HG03520 (cell line): ENCODE measurements around the gene DNMT3A.

Source experiments
- ATAC-seq: cut with Tn5 transposase; IDR thresholded peaks from one replicate; pipeline ENCODE4 v1.9.1; 2021; ENCODE audit warnings: mild to moderate bottlenecking, moderate library complexity; ENCODE audit not compliant: unreplicated experiment

Gene DNMT3A

DNA sequence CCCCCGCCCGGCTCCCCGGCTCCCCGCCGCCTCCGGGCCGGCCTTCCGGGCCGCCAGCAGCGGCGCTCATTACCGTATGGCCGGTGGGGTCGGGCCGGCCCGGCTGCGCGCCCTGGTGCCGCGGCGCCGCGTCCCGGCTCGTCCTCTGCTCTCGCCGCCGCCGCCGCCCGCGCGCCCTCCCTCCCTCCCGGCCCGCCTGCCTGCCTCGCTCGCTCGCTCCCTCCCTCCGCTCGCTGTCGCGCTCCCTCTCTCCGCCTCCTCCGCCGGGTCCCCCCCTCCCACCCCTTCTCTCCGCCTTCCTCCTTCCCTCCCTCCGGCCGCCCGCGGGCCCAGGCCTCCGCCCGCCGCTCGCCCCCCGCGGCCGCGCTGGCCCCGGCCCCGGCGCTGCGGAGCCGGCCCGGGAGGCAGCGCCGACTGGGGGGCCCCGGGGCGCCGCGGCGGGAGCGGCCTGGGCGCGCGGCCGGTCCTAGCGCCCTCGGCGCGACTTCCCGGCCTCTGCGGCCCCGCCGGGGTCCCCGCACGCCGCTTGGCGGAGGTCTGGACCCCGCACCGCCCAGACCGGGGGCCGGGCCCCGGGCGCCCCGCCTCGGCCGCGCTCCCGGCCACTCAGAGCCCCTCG is at the start of gene DNMT3A:
Gene DNMT3A, minus strand, starts transcription at position 173 of the 619 bp plus-strand sequence. CDS start 27,941 bp downstream, outside the sequence.
- ATAC-seq: peak; percentile 29

DNA sequence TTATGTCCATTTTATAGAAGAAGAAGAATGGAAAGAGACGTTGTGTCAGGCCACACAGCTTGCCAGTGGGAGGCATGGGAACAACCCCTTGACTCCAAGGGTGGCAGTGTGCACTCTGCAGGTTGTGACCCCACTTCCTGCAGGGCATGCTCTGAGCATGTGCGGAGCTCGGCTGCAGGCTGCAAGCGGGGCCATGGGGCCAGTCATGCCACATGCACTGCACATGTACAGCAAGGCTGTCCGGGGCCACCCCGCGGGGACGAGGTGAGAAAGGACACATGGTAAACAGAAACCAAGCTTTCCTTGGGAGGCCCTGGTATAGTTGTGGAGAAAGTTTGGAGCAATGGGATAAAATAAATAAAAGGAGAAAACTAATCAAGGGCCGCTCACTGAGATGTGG is 47.4 kb upstream of the DNMT3A start:
- no peak for ATAC-seq

DNA sequence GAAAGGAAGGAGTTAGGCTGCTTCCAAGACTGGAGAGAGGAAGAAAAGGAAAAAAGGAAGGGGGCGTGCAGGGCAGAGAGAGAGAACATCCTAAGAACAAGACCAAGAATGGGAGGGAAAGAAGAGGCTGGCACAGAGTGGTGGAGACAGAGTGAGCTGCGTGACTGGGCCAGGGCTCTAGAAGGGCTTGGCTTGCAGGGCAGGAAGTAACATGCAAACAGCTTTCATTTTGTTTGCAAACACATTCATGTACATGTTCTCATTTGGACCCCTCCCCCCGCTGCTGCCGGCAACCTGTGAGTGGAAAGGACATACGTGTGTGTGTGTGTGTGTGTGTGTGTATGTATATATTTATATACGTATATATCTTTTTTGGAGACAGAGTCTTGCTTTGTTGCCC is 46.8 kb upstream of the DNMT3A start:
- no peak for ATAC-seq

DNA sequence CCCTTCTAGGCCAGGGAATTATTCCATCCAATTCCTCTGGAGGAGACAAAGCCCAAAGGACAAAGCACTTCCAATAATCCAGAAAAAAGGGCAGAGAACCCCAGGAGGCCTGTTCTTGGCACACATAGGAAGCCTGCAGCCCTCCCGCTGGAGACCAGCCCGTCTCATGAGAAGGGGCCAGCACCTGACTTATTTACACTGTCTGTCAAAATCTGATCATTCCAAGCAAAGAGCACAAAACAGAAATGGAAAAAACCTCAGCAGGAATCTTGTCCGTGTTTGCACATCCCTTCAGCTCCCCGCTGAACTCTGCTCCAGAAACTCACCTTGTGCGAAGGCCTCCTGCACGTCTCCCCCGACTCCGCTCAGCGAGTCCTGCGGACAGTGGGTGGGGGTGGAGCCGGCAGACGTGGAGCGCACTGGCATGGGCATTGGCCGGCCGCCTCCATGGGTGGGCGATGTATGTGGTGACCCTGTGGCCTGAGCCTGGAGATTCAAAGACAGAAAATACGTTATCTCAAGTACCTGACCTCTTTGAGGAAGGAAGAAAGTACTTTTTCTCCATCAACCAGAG is 46.2 kb upstream of the DNMT3A start:
- ATAC-seq: no peak

DNA sequence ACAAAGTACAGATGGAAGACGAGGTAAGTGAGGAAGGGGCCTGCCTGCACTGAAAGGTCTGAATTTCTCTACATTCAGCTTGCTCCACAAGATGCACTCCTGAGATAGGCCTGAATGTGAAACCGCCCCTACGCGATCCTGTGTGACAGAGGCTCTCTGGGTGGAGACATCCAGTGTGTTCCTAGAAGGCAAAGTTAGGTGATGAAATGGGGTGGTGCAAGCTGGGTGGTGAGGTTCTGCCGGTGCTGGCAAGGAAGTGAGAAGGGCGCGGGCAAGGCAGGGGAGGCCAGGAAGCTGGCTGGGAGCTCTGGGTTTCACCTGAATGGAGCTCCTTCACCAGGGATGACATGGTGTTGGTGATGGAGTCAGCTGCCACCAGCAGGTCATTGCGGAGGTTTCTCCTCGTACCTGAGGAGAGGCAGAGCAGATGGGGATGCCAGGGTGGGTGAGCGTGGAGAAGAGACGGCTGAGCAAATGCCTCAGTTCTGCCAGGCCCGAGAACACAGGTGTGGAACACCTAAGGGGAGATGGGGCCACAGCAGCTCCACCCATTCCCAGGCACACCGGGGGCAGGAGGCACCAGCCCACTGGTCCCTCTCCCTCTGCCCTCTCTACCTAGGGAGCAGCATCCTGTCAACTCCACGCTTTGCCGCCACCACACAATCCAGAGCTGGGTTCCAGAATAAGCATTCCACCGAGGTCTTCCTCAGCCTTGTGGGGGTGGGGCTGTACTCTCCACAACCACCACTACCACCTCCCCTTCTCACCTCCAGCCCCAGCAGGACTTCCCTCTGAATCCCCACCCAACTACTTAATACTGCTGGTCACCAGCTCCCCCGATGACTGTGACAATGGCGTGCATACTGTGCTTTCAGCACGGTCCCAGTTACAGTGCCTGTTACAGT is 45.5 kb upstream of the DNMT3A start:
- ATAC-seq: no peak

DNA sequence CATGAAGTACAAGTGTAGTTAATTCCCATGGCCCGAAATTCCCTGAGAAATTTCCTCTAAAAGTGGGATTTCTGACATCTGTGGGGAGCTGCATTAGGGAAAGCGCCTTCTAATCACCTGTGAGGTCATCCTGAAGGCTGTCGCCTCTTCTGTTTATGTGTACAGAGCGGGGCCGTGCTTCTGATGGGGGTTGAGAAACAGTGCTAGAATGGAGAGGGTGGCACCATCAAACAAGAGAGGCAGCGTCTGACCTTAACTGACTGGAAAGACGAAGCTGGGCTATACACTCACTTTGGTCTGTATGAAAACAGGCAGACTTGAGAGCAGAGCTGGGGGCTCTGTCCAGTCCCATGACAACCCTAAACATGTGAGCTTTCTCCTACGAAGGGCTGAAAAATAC is 44.2 kb upstream of the DNMT3A start:
- no peak for ATAC-seq

DNA sequence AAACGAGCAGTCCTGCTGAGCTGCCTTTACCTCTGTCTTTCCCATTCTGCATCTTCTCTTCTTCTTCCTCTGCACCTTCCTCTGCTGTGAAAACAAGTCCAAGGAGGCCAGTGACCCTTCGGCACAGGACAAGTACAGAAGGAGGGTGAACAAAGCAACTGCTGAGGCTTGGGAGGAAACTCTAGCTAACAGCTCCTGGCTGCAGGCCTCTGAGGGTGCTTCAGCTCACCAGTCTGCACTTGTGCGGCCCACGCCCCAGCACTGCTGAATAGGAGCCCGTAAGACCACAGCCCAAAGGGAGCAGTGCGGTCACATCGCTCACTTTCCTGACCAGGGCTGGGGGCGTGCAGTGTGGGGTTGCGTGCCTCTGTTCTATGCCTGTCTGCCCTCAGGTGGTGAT is 42.1 kb upstream of the DNMT3A start:
- no peak for ATAC-seq

DNA sequence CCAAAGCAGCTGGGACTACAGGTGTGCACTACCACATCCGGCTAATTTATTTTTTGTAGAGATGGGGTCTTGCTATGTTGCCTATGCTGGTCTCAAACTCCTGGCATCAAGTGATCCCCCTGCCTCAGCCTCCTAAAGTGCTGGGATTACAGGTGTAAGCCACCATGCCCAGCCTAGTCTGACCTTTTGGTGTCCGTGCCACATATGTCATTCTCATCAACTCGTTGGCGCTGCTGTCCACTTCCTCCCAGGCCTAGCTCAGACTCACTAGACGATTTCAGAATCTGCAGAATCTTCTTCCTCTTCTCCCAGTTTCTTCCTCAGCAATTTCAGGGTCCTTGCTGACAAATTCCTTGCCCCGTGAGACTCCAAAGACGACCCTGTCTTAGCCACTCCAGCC is 39.8 kb upstream of the DNMT3A start:
- no peak for ATAC-seq

DNA sequence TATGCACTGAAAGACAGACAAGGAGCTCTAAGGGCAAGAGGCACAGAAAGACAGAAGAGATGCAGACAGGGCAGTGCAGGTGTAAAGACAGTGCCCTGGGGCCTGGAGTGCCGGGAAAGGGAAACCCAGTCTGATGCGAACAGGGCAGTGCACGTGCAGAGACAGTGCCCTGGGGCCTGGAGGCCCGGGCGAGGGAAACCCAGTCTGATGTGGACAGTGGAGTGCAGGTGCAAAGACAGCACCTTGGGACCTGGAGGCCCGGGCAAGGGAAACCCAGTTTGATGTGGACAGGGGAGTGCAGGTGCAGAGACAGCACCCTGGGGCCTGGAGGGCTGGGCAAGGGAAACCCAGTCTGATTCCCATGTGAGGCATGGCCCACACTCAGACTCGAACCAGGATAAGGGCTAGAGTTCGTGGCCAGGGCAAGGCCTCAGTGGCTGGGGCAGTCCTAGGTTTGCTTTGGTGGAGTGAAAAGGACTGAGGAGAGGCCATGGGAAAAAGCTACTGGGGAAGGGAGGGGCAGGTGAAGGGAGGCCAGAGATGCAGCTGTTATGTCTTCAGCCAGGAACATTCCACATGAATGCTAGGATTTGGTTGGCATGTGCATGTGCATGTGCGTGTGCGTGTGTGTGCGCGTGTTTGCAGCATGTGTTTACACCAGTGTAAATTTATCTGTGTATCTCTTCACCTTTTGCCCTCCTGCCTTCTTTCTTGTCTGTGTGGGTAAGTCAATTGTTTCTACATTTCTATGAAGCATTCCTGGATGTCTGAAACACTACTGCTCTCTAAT is 39.1 kb upstream of the DNMT3A start:
- ATAC-seq: no peak

DNA sequence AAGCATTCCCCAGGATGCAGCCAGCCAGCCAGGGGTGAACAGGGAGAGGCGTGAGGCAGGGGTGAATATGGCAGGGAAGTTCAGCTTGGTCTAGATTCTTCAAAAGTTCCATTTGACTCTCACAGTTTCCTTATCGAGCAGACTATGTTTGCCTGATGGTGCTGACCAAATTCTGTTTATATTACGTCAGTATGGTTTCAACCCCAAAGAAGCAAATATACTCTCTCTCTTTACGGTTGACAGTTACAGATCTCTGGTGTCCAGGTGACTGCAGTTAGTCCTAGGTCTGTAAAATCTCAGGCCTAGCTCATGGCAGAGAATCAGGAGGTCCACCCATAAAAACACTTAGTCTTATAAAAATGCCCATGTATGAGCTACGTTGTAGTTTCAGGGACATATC is 38.3 kb upstream of the DNMT3A start:
- ATAC-seq: no peak

DNA sequence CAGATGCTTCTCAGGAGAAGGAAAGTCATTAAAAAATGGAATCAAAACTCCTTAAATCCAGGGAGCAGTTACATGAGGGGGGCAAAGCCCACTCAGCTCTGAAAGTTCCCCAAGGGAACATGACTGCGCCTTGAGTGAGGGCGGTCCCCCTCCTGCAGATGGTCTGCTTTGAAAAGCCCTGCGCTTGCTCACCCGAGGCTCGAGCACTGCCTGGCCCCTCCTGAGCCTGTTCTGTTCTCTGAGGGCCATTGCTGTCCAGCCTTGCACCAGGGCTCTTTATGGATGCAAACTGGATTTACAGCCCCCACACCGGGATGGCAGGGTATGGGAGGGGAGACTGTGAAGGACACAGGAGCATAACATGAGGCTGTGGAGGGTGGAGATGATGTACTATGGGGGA is 37.8 kb upstream of the DNMT3A start:
- no peak for ATAC-seq

DNA sequence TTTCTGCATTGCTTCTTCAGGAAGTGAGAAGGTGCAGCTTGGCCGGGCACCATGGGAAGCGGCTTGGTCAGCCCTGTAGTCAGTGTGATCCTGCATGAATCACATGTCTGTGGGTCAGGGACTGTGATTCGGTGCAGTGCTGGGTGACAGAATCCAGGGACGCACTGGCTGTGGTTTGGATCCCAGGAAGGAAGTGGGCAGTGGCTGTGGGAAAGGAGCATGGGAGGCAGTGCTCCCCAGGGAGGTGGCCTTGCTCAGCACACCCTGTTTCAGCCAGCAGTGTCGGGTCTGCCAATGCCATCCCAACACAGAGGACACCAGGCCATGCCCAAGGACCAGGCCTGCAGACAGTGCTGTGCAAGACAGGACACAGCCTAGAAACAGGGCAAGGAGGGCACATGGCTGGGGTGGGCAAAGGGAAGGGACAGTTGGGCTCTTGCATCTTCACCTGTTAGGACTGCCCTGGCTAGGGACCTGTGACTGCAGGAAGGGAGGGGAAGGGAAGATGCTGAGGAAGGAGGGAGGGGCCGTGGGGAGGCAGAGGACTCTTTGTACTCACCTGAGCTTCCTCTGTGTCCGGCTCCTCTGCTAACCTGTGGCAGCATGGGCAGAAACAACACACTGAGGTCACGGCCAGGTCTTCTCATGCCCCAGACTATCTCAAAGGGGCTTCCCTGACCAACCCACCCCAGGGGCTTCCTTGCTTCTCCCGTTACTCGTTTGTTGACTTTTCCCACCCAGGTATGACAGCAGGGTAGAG is 37.2 kb upstream of the DNMT3A start:
- no peak for ATAC-seq

DNA sequence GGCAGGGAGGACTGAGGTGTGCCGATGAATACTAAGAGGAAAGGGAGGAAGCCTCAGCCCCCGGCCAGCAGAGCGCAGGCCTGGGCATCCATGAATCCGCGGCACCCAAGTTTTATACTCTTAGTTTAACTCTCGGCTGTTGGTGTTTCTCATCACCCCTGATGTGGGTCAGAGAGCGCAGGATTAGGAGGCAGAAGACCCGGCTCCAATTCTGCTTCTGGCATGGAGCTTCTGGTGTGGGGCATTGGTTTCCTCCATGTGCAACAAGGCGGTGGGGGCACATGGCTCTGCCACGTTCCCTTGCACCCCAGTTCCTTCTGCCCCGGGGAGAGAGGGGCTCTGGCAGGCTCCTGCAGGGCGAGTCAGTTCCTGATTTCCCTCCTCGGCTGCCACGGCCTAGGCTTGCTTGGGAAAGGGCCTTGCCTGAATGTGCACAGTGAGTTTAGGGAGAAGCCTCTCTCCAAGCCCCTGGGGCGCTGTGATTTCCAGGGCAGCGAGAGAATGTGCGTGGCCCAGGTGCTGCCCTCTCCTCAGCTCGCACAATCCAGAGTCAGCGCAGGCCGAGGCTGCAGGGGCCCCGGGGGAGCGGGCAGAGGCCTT is 36.2 kb upstream of the DNMT3A start:
- ATAC-seq: no peak

DNA sequence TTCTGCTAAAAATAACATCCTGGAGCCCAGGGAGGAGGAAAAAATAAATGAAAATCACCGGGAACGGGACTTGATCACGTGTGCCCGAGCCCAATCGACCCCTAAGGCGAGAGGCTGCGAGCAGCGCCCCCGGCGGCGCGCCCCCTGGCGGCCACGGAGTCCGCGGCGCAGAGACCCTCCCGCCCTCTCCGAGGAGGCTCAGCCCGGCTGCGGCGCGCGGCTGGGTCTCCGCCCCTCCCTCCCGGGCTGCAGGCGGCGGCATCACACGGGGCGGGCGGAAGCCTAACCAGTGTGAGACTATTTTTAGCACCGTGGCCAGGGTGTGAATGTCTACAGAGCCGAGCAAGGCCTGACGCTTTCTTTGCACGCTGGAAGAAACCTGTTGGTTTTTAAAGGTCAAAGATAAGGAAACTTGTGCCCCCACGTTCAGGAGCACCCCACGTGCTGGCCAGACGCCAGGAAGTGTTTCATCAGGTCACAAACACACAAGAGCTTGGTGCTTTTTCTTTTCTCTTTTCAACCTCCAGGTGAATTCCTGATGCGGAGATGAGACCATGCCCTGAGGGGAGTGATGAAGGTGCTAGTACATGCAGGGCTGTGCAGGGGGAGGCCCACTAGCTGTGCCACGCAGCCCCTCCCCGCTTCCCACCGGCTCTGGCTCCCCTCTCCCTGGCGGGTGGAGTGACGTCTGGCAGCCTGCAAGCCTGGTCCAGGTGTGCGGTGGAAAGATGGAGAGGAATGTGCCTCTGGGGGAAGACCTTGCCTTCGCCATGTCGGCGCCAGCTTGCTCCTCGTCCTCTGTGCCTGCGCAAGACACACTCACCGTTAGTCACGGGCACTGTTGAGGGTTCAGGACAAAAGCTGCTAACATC is 35.3 kb upstream of the DNMT3A start:
- peak; percentile 93 for ATAC-seq

DNA sequence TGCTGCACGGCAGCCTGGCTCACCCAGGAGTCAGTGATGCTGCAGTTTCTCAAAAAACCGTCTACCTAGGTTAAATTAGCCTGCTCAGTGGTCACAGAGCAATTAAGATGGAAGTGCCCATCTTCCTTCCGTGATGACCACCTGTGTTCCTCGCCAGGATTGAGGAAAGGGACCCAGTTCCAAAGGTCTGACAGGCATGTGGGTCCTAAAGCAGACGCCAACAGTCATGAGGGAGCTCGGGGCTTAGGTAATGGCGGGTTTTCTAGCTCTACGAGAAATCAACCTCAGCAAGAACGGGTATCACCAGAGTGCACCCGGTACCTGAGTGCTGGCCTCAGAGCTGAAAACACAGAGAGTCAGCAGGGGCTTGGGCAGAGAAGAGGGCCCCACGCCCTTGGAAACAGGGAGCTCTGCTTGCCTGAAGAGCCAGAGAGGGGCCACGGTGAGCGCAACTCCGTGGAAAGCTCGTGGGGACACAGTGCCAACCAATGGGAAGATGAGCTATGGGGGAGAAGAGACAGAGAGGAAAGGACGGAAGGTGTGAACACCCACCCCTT is 34.3 kb upstream of the DNMT3A start:
- no peak for ATAC-seq

DNA sequence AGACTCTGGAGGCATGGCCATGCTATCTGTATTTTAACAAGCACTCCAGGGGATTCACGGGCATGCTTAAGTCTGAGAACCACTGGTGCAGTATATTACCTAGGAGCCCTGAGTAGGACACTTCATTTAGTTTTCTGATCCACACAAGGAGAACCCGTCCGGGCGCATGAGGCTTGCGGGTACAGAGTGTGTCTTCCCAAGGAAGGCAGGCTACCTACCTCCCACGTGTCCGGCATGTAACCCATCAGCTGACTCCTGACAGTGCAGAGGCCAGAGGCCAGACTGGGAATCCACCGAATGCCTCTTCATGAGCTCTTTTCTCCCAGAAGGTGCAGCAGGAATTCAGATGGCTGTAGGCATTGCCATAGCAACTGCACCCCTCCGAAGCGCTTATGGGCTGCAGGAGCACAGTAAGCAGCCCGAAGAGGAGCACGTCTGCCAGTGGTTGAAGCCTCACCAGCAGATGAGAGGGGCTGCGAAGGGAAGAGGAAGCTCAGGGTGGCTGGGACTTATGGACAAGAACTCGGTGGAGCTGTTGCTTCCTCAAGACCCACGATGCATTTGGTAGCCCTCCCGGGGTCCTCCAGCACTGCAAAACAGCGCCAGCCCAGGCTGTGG is 33.8 kb upstream of the DNMT3A start:
- no peak for ATAC-seq

DNA sequence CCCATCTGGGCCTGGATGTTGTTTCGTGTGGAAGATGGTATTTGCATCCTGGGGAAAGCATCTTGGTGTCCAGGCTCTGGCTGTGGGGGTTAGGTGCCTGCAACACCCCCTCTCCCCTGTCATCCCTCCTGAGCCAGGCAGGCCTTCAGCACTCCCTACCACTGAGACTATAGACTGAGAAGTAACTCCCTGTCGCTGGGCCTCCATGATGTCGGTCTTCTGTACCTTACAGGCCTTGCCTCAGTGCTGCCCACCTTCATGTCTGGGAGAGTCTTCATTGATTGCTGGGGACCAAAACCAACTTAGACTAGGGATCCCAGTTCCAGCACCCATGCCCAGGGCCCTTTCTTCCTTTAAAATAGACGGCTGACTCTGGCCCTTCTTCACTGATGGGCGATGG is 33.1 kb upstream of the DNMT3A start:
- no peak for ATAC-seq

DNA sequence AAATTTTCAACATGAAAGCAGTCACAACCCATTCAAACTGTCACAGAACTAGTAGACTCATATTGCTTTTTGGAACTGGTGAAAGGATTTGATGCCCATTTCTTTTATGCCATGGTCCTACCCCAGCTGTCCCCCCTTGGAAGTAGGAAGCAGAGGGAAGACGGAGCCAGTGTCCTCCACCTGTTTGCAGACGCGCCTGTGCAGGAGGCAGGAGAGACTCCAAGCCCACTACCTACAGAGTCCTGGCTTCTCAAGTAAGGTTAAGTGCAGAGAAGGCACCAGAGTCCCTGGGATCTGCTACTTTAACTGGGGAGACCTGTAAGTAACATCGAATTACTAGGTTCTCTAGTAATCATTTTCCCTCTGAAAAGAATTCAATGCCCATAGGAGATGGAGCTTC is 32.7 kb upstream of the DNMT3A start:
- no peak for ATAC-seq
